Endothelial cell of umbilical vein (primary cell): Measurements from ENCODE around the gene SETX. TPM values are rescaled to one million over a fixed set of nuclear protein-coding genes. Genes with fewer than 3 reads are reported as not detected.

ENCODE experiments used
- BruUV-seq: library from RNA; stranded (reverse); fragments of 400-500 nt; replicated peaks from 2 replicates; lab custom pipeline; 2021; lab: Mats Ljungman, UMichigan
- CTCF ChIA-PET: fragments of 300-600, 350-600 bp; sonication (Branson Sonifier 250); formaldehyde crosslinking; loops from one replicate; lab custom pipeline; 2021; ENCODE audit warnings: antibody characterized with exemption, inconsistent platforms; lab: Charles Lee
- POLR2A ChIA-PET: fragments of 300-600, 350-600 bp; sonication (Branson Sonifier 250); formaldehyde crosslinking; loops from one replicate; lab custom pipeline; 2021; ENCODE audit warnings: antibody characterized with exemption, inconsistent platforms; lab: Charles Lee
- DNase-seq: peaks from one replicate; pipeline ENCODE4 v3.0.0-alpha.2; 2011; ENCODE audit warnings: low read depth, low spot score
- FAIRE-seq: peaks from 2 replicates; lab custom pipeline; 2011; peaks lifted over from hg19 to GRCh38; lab: Jason Lieb, UNC
- H2AFZ ChIP-seq: 2 replicates; pipeline ENCODE4 v1.6.0; 2012; ENCODE audit warnings: low read depth, low read length, control low read depth, inconsistent platforms
- H3K27ac ChIP-seq: 2 replicates; pipeline ENCODE4 v1.5.1; 2011; ENCODE audit warnings: low read depth, mild to moderate bottlenecking, control low read depth, low read length, moderate library complexity; ENCODE audit not compliant: insufficient read depth
- H3K27me3 ChIP-seq, 2 experiments: 2 replicates each; pipeline versions ENCODE4 v1.6.0 to v1.6.1; 2011; ENCODE audit warnings: low read length in 2 of 2, mixed read lengths in 1 of 2; ENCODE audit not compliant: control insufficient read depth in 2 of 2, insufficient read depth in 2 of 2
- H3K36me3 ChIP-seq, 2 experiments: 2 replicates in 1 of 2; 3 replicates in 1 of 2; pipeline ENCODE4 v1.5.1; 2011; ENCODE audit warnings: low read length in 2 of 2, mild to moderate bottlenecking in 1 of 2, moderate library complexity in 1 of 2; ENCODE audit not compliant: control insufficient read depth in 2 of 2, insufficient read depth in 2 of 2; ENCODE audit errors: extremely low read depth in 1 of 2
- H3K4me1 ChIP-seq: 3 replicates; pipeline ENCODE4 v1.5.1; 2011; ENCODE audit warnings: mild to moderate bottlenecking, low read length; ENCODE audit not compliant: control insufficient read depth, insufficient read depth; ENCODE audit errors: extremely low read depth
- H3K4me2 ChIP-seq: 2 replicates; pipeline ENCODE4 v1.6.1; 2011; ENCODE audit warnings: low read length, control low read depth, mixed read lengths; ENCODE audit not compliant: insufficient read depth
- H3K4me3 ChIP-seq, 3 experiments: fragments of 200-600 bp in 1 of 3; sonication (generic), shearing (Covaris generic) in 1 of 3; replicated peaks in 1 of 3; 2 replicates each; pipeline ENCODE4 v1.5.1; 2011 to 2016; ENCODE audit warnings: control low read depth in 3 of 3, low read length in 3 of 3, mild to moderate bottlenecking in 2 of 3, inconsistent platforms in 1 of 3, low read depth in 1 of 3, moderate library complexity in 1 of 3; ENCODE audit not compliant: insufficient read depth in 1 of 3
- H3K79me2 ChIP-seq: 2 replicates; pipeline ENCODE4 v1.6.0; 2012; ENCODE audit warnings: low read length, inconsistent platforms; ENCODE audit not compliant: control insufficient read depth, insufficient read depth
- H3K9ac ChIP-seq: replicated peaks from 2 replicates; pipeline ENCODE3; 2011; ENCODE audit warnings: low read length, control low read depth; ENCODE audit not compliant: insufficient read depth; ENCODE audit errors: extremely low read depth
- H3K9me1 ChIP-seq: replicated peaks from 3 replicates; pipeline ENCODE4 v1.6.0; 2011; ENCODE audit warnings: mild to moderate bottlenecking, low read length; ENCODE audit not compliant: control insufficient read depth, insufficient read depth; ENCODE audit errors: extremely low read depth
- H3K9me3 ChIP-seq: replicated peaks from 2 replicates; pipeline ENCODE4 v1.5.1; 2012; ENCODE audit warnings: low read length, inconsistent platforms; ENCODE audit not compliant: control insufficient read depth, insufficient read depth
- H4K20me1 ChIP-seq: replicated peaks from 2 replicates; pipeline ENCODE3; 2011; ENCODE audit warnings: mild to moderate bottlenecking, low read length; ENCODE audit not compliant: control insufficient read depth, insufficient read depth; ENCODE audit errors: extremely low read depth
- EZH2 ChIP-seq: IDR thresholded peaks from 2 replicates; pipeline ENCODE4 v1.6.1; 2012; ENCODE audit warnings: borderline replicate concordance, low read depth, mild to moderate bottlenecking, moderate library complexity, low read length, inconsistent platforms; ENCODE audit not compliant: severe bottlenecking
- FOS ChIP-seq: IDR thresholded peaks from 2 replicates; pipeline ENCODE4 v1.6.1; 2011; ENCODE audit warnings: mild to moderate bottlenecking, low read length, moderate library complexity, borderline replicate concordance; ENCODE audit not compliant: insufficient read depth
- GATA2 ChIP-seq: IDR thresholded peaks from 2 replicates; pipeline ENCODE4 v1.7.0; 2011; ENCODE audit warnings: low read depth, mild to moderate bottlenecking, moderate library complexity, mixed read lengths, low read length; ENCODE audit not compliant: insufficient read length, insufficient read depth
- JUN ChIP-seq: IDR thresholded peaks from 2 replicates; pipeline ENCODE4 v1.6.1; 2011; ENCODE audit warnings: borderline replicate concordance, low read depth; ENCODE audit not compliant: insufficient read length, insufficient read depth
- MYC ChIP-seq: IDR thresholded peaks from one replicate; pipeline ENCODE4 v1.6.1; 2011; ENCODE audit warnings: mild to moderate bottlenecking, low read depth, low read length
- POLR2A ChIP-seq: IDR thresholded peaks from 2 replicates; pipeline ENCODE4 v1.6.1; 2012; ENCODE audit warnings: low read depth, mild to moderate bottlenecking, control low read depth, low read length
- POLR2AphosphoS5 ChIP-seq: IDR thresholded peaks from 2 replicates; pipeline ENCODE4 v1.6.1; 2012; ENCODE audit warnings: low read depth, mild to moderate bottlenecking, control low read depth, low read length, moderate library complexity; ENCODE audit not compliant: insufficient read depth
- dilution Hi-C: fragments of 300-500 bp; cut with MboI; formaldehyde crosslinking; loops from one replicate; pipeline ENCODE4 v1.15.0; 2019; ENCODE audit warnings: low sequenced_read_pairs; ENCODE audit not compliant: extremely low pct_ligation_motif_present
- intact Hi-C: fragments of 100-400 bp; cut with micrococcal nuclease; formaldehyde crosslinking; loops from one replicate; pipeline ENCODE4 v1.10.0; 2022
- polyA plus RNA-seq, 4 experiments: library from polyadenylated mRNA; depleted of rRNA in 3 of 4; stranded (reverse) in 3 of 4; unstranded in 1 of 4; fragments of >200 nt; gene quantifications; 2 replicates each; pipeline versions ENCODE4 v1.2.1 to v1.2.3, GENCODE V29; 2011 to 2012; ENCODE audit warnings: missing spikeins in 1 of 4
- total RNA-seq: library from RNA; stranded (reverse); gene quantifications from 2 replicates; pipeline ENCODE4 v1.2.3, GENCODE V29; 2021
- TF ChIP-seq, protein P1 (sequence below): IDR thresholded peaks from 2 replicates; pipeline ENCODE4 v1.6.1; 2011; ENCODE audit not compliant: insufficient read depth, insufficient read length
- TF ChIP-seq, protein P2 (sequence below), 2 donors: IDR thresholded peaks; 1 replicate in 1 of 2; 2 replicates in 1 of 2; pipeline ENCODE4 v1.5.1; 2011; ENCODE audit warnings: low read length in 2 of 2, mild to moderate bottlenecking in 2 of 2, moderate library complexity in 2 of 2, control low read depth in 1 of 2, inconsistent platforms in 1 of 2, low read depth in 1 of 2; ENCODE audit not compliant: insufficient read depth in 1 of 2; ENCODE audit errors: extremely low read depth in 1 of 2

SETX gene
- total and polyA plus RNA-seq, 2 donors (not counting 3 experiments of a cell fraction or from before 2014, with no cell fraction given): 20.9 to 47.7 TPM

DNA sequence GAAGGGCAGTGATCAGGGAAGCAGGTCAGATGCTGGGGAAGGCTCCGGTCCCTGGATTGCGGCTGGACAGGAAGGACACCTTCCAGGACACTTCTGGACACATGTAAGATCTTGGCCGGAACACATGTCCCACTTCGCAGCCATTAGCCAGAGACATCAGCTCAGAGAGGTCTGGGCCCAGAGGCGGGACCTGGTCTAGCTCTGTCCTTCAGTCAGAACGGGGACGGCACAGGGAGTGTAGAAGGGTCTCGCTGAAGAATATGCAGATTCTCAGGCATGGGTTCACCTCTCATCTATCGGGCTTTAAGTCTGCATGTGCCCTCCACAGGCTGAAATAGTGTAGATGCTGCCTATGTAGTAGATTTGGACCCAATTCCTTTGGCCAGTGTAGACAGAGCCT lies 119.7 kb downstream of the SETX start:
- intact Hi-C loops: no loop called here
- Histone ChIP-seq H3K9me3 (no peaks in the 10 kb centered on the region), H3K4me3 (no peak overlapping the region)

DNA sequence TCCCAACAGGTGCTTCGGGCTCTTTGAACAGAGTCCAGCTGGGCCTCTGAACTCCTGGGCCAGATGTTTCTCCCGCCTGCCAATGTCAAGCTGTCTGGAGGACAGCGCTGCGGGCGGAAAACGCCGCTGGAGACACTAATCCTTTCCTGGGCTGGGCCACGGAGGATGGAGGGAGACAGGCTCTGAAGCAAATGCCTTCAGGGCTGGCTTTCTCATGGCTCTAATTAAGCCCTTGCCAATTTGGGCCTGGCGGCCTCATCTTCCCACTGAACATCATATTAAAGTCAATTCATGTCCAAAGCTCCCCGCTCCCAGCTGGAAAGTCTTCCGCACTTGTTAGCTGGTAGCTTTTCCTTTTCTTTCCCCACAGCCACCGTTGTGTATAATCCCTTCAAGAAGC lies 120.3 kb downstream of the SETX start:
- ChIA-PET POLR2A (interaction anchor here (0.7 kb wide), 1 partner anchor 23 kb away, joined by 3 read pairs; no protein-coding TSS in a partner anchor), CTCF (interaction anchor here (0.9 to 10.1 kb wide), 7 partner anchors 12 to 474 kb away, joined by 3 to 408 read pairs (median 4); no protein-coding TSS in a partner anchor)
- Histone ChIP-seq H3K79me2 (no peaks in the 10 kb centered on the region), H3K9me3 (no peaks in the 10 kb centered on the region), H3K27ac (no peak overlapping the region), H3K4me2 (no peak overlapping the region), H3K4me1 (no peaks in the 10 kb centered on the region), H3K27me3 (peaks cover 0 to 7% of the 10 kb centered on the region in 2 experiments), H3K36me3 (no peaks in the 10 kb centered on the region), H2AFZ (no peak overlapping the region), H4K20me1 (no peaks in the 10 kb centered on the region), H3K4me3 (no peak overlapping the region), H3K9me1 (no peaks in the 10 kb centered on the region), H3K9ac (no peak overlapping the region)
- dilution Hi-C loops (no loop called here), intact Hi-C loops (no loop called here)
- BruUV-seq: no TSS peak
- no peak for TF ChIP-seq EZH2
- no peak for TF ChIP-seq GATA2
- TF ChIP-seq FOS: no peak
- TF ChIP-seq, protein P1, sequence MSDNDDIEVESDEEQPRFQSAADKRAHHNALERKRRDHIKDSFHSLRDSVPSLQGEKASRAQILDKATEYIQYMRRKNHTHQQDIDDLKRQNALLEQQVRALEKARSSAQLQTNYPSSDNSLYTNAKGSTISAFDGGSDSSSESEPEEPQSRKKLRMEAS: no peak
- TF ChIP-seq, protein P2, sequence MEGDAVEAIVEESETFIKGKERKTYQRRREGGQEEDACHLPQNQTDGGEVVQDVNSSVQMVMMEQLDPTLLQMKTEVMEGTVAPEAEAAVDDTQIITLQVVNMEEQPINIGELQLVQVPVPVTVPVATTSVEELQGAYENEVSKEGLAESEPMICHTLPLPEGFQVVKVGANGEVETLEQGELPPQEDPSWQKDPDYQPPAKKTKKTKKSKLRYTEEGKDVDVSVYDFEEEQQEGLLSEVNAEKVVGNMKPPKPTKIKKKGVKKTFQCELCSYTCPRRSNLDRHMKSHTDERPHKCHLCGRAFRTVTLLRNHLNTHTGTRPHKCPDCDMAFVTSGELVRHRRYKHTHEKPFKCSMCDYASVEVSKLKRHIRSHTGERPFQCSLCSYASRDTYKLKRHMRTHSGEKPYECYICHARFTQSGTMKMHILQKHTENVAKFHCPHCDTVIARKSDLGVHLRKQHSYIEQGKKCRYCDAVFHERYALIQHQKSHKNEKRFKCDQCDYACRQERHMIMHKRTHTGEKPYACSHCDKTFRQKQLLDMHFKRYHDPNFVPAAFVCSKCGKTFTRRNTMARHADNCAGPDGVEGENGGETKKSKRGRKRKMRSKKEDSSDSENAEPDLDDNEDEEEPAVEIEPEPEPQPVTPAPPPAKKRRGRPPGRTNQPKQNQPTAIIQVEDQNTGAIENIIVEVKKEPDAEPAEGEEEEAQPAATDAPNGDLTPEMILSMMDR (IDR thresholded peaks at IDR 0.05; ENCODE audit: extremely low read depth in 1 of 2, insufficient read depth in 1 of 2, low read depth in 1 of 2, low read length in 2 of 2): no peak
- TF ChIP-seq MYC: no peak
- no peak for TF ChIP-seq JUN
- TF ChIP-seq POLR2A: no peak
- TF ChIP-seq POLR2AphosphoS5: no peak
- FAIRE-seq (no peak), DNase-seq (no peak)

More for the DNA sequence above, 119.7 kb downstream of the SETX start:
- Histone ChIP-seq H4K20me1 (no peaks in the 10 kb centered on the region), H3K9me1 (no peaks in the 10 kb centered on the region), H3K36me3 (no peaks in the 10 kb centered on the region), H2AFZ (no peak overlapping the region), H3K4me2 (no peak overlapping the region), H3K27me3 (peaks cover 0 to 8% of the 10 kb centered on the region in 2 experiments), H3K27ac (no peak overlapping the region), H3K9ac (no peak overlapping the region), H3K79me2 (no peaks in the 10 kb centered on the region), H3K4me1 (no peaks in the 10 kb centered on the region)
- no TSS peak for BruUV-seq
- DNase-seq: no peak
- dilution Hi-C loops: no loop called here
- ChIA-PET POLR2A (no interaction called here), CTCF (interaction anchor here (0.9 to 10.1 kb wide), 9 partner anchors 12 to 480 kb away, joined by 3 to 408 read pairs (median 10); no protein-coding TSS in a partner anchor)
- TF ChIP-seq POLR2AphosphoS5 (no peak), JUN (no peak), GATA2 (no peak), FOS (no peak)
- no peak for FAIRE-seq
